Muscle of leg (tissue), 11 donors: ENCODE results near the gene USP40. TPM values are rescaled to one million over a fixed set of nuclear protein-coding genes. Genes with fewer than 3 reads are reported as not detected.

Source experiments
- DNase-seq: peaks from one replicate; pipeline ENCODE4 v3.0.0; 2013
- H3K27ac ChIP-seq: one replicate; pipeline ENCODE4 v1.5.1; 2013; ENCODE audit warnings: mild to moderate bottlenecking, low read length, control low read depth
- H3K27me3 ChIP-seq: one replicate; pipeline ENCODE4 v1.6.1; 2013; ENCODE audit warnings: low read length; ENCODE audit not compliant: control insufficient read depth, insufficient read depth
- H3K36me3 ChIP-seq: one replicate; pipeline ENCODE4 v1.6.1; 2013; ENCODE audit warnings: low read length; ENCODE audit not compliant: control insufficient read depth, insufficient read depth
- H3K4me1 ChIP-seq: one replicate; pipeline ENCODE4 v1.6.1; 2013; ENCODE audit warnings: low read length; ENCODE audit not compliant: control insufficient read depth, insufficient read depth
- H3K4me3 ChIP-seq: one replicate; pipeline ENCODE4 v1.5.1; 2013; ENCODE audit warnings: low read length, control low read depth
- H3K9me3 ChIP-seq: replicated peaks from 2 replicates; pipeline ENCODE4 v1.6.1; 2013; ENCODE audit warnings: low read depth, low read length; ENCODE audit not compliant: control insufficient read depth
- WGBS: methylation state at CpG from one replicate; pipeline ENCODE4 v1.1.5; 2013; ENCODE audit warnings: missing lambda C conversion rate; ENCODE audit not compliant: insufficient coverage; 5-methylcytosine and 5-hydroxymethylcytosine counted together
- polyA plus RNA-seq, 8 donors: library from polyadenylated mRNA; unstranded; fragments of 120-200 nt; gene quantifications; one replicate each; pipeline versions ENCODE4 v1.2.1 to v1.2.3, GENCODE V29; 2013; ENCODE audit warnings: inconsistent platforms in 1 of 8, low replicate concordance in 1 of 8; ENCODE audit not compliant: insufficient read length in 8 of 8, insufficient read depth in 1 of 8
- total RNA-seq: library from RNA; stranded (reverse); fragments of 120-200 nt; gene quantifications from one replicate; pipeline ENCODE4 v1.2.4, GENCODE V29; 2013

Gene USP40
- total and polyA plus RNA-seq, 9 donors = 18.0 to 30.2 (median 22.5) TPM

DNA sequence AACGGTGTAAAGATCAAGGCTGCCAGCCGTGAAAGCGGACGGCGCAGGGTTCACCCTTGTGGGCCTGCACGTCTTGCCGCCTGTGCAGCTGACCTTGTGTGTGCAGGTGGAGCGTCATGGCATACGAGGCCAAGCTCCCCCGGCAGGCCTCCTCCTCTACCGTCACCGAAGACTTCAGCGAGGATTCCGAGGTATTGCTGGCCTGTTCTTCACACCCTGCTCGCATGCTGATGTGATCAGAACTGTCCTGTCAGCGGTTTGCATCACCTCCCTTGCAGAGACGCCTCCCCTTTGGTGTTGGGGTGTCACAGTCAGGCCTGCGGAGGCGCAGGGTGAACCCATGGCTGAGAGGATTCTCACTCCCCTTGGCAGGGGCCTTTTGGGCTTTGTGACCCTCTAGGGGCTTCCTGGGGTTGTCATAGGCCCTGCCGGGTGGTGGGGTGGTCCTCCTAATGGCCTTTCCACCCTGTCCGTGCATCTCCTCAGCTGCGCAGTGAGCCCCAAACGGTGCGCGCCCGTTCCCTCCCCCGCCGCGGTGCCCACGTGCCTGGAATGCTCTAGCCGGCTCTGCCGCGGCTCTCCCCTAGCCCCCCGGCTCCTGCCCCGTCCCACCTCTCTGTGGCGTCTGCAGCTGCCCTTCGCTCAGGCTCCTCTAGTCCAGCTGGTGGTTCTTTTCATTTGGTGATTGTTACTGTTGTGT lies 119.8 kb downstream of the USP40 start:
- no peak overlapping the region for H3K4me3 ChIP-seq
- no peaks in the 10 kb centered on the region for H3K27me3 ChIP-seq
- peaks cover 79% of the 10 kb centered on the region for H3K36me3 ChIP-seq
- H3K4me1 ChIP-seq = peaks cover 2% of the 10 kb centered on the region
- H3K27ac ChIP-seq = no peak overlapping the region
- H3K9me3 ChIP-seq = no peaks in the 10 kb centered on the region
- 87% methylated on average over 30 of the region's 37 CpGs for WGBS
- no peak for DNase-seq

DNA sequence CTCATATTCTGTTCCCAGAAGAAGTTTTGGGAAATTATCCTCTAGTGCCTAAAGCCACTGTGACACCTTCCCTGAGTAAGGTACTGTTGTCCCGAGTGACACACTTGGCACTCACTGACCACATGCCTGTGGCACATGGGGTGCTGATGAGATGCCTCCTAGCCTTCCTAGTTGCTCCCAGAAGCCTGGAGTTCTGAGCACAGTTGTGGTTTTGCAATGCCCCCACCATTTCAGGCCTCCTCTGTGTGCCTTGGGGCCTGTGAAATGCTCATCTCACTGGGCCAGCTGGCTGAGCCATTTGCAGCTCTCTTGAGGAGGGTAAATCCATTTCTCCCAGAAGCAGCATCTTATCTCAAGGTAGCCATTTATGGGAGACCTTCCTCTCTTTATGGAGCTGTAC lies 120.5 kb downstream of the USP40 start:
- H3K4me1 ChIP-seq = peaks cover 2% of the 10 kb centered on the region
- WGBS = 100% methylated on average over 1 of the region's 1 CpG
- no peak for DNase-seq
- H3K4me3 ChIP-seq = no peak overlapping the region
- H3K27ac ChIP-seq = no peak overlapping the region
- no peaks in the 10 kb centered on the region for H3K9me3 ChIP-seq
- peaks cover 73% of the 10 kb centered on the region for H3K36me3 ChIP-seq
- H3K27me3 ChIP-seq = no peaks in the 10 kb centered on the region

DNA sequence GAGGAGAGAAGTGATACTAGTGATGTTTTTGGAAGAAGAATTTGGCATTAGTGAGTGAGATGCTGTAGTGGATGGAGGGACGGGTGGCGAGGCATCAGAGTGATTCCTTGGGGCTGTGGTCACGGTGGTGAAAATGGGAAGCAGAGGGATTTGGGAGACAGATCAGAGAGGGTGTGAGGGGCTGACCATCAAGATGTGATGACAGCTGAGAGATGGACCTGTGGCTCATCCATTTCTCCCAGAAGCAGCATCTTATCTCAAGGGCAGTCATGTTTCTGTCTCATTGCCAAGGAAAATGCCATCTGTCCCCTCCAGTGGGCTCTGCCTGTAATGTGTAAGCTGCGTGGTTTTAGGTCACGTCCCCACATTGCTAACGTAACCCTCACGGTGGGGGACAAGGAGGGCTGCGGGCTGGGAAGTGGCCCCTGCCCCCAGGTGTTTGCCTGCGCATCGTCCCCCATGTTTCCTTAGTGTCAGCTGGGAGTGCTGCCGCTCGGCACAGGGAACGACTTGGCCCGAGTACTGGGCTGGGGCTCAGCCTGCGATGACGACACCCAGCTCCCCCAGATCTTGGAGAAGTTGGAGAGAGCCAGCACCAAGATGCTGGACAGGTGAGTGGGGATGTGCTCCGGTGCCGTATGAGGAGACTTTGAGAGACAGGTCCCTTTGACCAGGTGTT lies 121.3 kb downstream of the USP40 start:
- peaks cover 67% of the 10 kb centered on the region for H3K36me3 ChIP-seq

DNA sequence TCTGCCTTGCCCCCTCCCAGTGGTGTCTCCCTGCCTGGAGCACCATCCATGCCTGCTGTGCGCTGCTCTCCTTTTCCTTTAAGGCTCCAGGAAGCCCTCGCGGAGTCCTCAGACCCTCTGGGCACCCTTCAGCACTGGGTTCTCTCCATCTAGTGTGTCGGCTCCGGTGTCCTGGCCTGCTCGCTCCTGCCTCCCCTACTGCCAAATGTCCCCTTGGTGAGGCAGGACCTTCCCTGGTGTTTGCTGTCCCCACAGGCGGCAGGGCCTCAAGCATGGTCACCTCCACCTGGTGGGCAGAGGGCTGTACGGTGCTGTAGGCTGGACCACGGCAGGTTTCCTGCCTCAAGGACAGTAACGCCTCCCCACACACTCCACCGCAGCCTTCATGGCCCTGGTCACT lies 122.1 kb downstream of the USP40 start:
- 98% methylated on average over 7 of the region's 11 CpGs for WGBS
- Histone ChIP-seq H3K4me1 (no peaks in the 10 kb centered on the region), H3K27me3 (no peaks in the 10 kb centered on the region), H3K27ac (no peak overlapping the region), H3K9me3 (no peaks in the 10 kb centered on the region), H3K36me3 (peaks cover 68% of the 10 kb centered on the region), H3K4me3 (no peak overlapping the region)
- DNase-seq = no peak

More for the DNA sequence above, 121.3 kb downstream of the USP40 start:
- Histone ChIP-seq H3K9me3 (no peaks in the 10 kb centered on the region), H3K4me3 (no peak overlapping the region), H3K27ac (no peak overlapping the region), H3K4me1 (peaks cover 2% of the 10 kb centered on the region), H3K27me3 (no peaks in the 10 kb centered on the region)
- DNase-seq = no peak
- WGBS = 94% methylated on average over 18 of the region's 18 CpGs

DNA sequence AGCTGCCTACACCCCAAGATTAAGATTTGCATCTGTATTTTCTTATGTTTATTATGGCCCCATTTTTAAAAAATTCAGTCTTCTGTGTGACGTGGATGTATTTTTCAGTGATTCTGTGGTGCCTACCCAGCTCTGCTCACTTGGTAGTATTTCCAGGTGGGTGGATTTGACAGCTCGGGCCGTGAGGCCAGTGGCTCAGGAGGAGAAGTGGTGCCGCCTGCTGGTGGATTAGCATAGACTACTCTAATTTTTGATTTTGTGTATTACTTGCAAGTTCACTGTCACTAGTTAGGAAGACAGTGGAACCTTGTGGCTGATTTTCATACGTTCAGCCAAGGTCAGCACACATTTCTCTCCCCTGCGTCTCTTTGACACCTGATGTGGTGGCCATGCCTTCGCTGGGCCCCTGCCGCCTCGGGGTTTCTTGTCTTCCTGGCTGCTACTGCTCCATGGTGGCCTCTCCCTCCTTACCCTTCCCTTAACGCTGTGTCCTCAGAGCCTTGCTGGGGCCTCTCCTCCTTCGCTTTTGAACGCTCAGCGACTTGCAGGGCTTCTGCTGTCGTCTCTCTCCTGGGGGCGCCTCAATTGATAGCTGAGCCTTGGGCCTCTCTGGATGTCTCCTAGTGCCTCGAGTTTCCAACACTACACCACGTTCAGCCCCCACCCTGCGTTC lies 122.9 kb downstream of the USP40 start:
- 68% methylated on average over 14 of the region's 18 CpGs for WGBS

DNA sequence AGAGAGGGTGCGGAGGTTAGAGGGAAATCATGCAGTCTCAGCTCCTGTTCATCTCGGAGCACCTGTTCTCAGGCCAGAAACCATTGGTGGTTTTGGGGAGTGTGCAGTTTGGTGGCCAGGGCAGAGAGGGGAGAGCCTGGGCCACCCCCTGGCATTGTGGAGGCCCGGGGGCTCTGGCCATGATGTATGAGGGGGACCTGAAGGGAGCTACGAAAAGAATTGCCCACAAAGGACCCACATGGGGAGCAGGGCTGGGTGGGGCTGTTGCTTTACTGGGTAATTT lies 124.6 kb downstream of the USP40 start:
- no peak overlapping the region for H3K27ac ChIP-seq
- no peak overlapping the region for H3K4me3 ChIP-seq
- 54% methylated on average over 3 of the region's 4 CpGs for WGBS
- H3K27me3 ChIP-seq = no peaks in the 10 kb centered on the region
- no peaks in the 10 kb centered on the region for H3K9me3 ChIP-seq
- no peak for DNase-seq
- H3K36me3 ChIP-seq = peaks cover 68% of the 10 kb centered on the region
- no peaks in the 10 kb centered on the region for H3K4me1 ChIP-seq

More for the DNA sequence above, 122.9 kb downstream of the USP40 start:
- H3K27ac ChIP-seq = no peak overlapping the region
- H3K36me3 ChIP-seq = peaks cover 68% of the 10 kb centered on the region
- no peaks in the 10 kb centered on the region for H3K27me3 ChIP-seq
- DNase-seq = peak; percentile 89
- H3K4me3 ChIP-seq = no peak overlapping the region
- no peaks in the 10 kb centered on the region for H3K9me3 ChIP-seq
- H3K4me1 ChIP-seq = no peaks in the 10 kb centered on the region

DNA sequence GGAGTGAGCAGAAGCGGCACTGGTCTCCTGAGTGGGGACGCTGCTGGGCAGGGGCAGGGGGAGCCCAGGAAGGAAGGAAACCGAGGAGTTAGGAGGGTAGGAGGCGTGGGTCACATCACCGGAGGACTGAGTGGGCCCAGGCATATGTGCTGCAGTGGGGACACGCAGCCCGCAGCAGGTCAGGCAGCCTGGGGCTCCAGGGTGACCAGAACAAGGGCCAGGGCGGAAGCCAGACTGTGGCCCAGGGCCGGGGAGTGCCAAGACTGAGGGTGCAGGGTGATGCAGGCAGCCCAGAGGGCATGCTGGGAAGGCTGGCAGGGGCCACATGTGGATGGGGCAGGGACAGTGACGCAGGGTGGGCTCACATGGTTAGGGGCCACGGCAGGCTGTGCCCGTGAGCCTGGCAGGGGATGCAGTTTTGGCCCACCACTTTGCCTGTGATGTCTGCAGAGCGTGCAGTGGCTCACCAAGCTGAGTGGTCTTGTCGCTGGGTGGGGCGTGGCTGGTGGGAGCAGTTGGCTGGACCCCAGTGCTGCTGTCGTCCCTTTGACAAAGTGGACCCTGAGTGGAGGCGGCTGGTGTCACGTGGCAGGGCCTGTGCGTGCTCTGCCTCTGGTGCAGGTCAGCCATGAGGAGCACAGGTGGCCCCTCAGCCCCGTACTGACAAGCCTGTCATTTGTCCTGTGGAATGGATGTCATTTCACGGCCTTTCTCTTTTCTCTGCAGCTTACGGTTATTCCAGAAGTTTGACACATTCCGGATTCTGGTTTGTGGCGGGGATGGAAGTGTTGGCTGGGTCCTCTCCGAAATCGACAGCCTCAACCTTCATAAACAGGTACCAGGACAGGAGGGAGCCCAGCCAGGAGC lies 125.2 kb downstream of the USP40 start:
- WGBS = 87% methylated on average over 21 of the region's 26 CpGs
- no peaks in the 10 kb centered on the region for H3K4me1 ChIP-seq

DNA sequence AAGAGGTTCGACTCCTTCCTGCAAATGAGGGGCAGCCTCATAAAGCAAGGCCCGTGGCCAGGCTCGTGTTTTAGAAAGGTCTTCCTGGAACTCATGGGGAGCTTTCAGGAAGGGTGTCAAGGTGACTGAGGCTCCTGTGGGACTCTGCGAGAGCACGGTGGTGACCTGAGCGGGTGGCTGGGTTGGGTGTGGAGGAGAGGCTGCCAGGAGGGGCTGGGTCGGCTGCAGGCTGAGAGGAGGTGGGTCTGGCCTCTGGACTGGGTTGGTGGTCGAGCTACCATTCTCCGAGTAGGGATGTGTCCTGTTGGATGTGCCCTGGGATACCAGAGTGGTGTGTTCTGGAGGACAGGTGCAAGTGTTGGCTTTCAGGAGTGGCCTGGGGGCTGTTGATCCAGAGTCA lies 125.9 kb downstream of the USP40 start:
- no peaks in the 10 kb centered on the region for H3K4me1 ChIP-seq
- WGBS = 89% methylated on average over 9 of the region's 9 CpGs
- no peak overlapping the region for H3K27ac ChIP-seq
- no peak overlapping the region for H3K4me3 ChIP-seq
- H3K9me3 ChIP-seq = no peaks in the 10 kb centered on the region
- H3K27me3 ChIP-seq = no peaks in the 10 kb centered on the region
- peaks cover 69% of the 10 kb centered on the region for H3K36me3 ChIP-seq
- DNase-seq = no peak

More for the DNA sequence above, 125.2 kb downstream of the USP40 start:
- peaks cover 68% of the 10 kb centered on the region for H3K36me3 ChIP-seq
- H3K9me3 ChIP-seq = no peaks in the 10 kb centered on the region
- no peak for DNase-seq
- no peak overlapping the region for H3K4me3 ChIP-seq
- no peaks in the 10 kb centered on the region for H3K27me3 ChIP-seq
- H3K27ac ChIP-seq = no peak overlapping the region

DNA sequence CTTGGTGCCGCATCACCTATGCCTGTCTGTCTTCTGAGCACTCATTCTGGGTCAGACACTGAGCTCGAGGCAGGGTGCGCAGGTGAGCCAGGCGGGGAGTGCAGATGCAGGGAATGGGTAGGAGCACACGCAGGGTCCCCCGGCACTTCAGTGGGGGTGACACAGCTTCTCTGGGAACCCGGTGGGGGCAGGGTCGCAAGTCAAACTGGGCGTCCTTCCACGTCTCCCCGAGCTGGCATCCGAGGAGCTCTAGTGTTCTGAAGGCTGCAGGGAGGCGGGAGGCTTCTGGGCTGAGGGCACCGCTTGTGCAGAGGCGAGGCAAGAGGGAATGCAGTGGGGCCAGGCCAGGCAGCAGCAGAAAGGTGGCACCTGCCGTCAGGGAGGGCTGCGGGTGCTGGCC lies 126.3 kb downstream of the USP40 start:
- no peak for DNase-seq
- H3K4me1 ChIP-seq = no peaks in the 10 kb centered on the region
- no peak overlapping the region for H3K27ac ChIP-seq
- WGBS = 94% methylated on average over 17 of the region's 17 CpGs
- no peaks in the 10 kb centered on the region for H3K27me3 ChIP-seq
- H3K9me3 ChIP-seq = no peaks in the 10 kb centered on the region
- H3K4me3 ChIP-seq = no peak overlapping the region
- peaks cover 68% of the 10 kb centered on the region for H3K36me3 ChIP-seq

DNA sequence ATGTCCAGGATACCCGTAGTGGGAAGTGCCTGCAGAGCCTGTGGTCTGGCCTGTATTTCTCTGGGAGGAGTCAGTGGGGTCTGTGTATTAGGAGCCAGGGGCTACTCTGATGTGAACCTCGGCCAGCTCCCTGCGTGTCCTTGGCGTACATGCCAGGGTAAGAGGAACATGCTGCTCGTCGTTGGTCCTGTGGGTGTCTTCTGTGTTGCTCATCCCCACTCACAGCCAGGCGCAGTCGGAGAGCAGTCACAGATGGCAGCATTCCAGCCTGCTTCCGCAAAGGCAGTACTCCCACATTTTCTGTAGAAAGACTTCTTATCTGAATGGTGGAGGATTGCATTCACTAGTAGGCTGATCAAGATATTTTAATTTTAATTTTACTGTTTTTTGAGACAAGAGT lies 127.4 kb downstream of the USP40 start:
- Histone ChIP-seq H3K36me3 (peaks cover 60% of the 10 kb centered on the region), H3K27me3 (no peaks in the 10 kb centered on the region), H3K27ac (no peak overlapping the region), H3K9me3 (no peaks in the 10 kb centered on the region), H3K4me3 (no peak overlapping the region), H3K4me1 (no peaks in the 10 kb centered on the region)
- no peak for DNase-seq
- WGBS = 54% methylated on average over 4 of the region's 9 CpGs
